HG03460 (cell line): ENCODE results near the gene DMD.
"Not testable (repeated sequence)": the region's sequence is repeated elsewhere in the genome, so short reads cannot be mapped to it uniquely, and the experiment has no call there.

Source experiments
- ATAC-seq: cut with Tn5 transposase; IDR thresholded peaks from one replicate; pipeline ENCODE4 v1.9.1; 2021; ENCODE audit not compliant: unreplicated experiment

DMD gene

DNA sequence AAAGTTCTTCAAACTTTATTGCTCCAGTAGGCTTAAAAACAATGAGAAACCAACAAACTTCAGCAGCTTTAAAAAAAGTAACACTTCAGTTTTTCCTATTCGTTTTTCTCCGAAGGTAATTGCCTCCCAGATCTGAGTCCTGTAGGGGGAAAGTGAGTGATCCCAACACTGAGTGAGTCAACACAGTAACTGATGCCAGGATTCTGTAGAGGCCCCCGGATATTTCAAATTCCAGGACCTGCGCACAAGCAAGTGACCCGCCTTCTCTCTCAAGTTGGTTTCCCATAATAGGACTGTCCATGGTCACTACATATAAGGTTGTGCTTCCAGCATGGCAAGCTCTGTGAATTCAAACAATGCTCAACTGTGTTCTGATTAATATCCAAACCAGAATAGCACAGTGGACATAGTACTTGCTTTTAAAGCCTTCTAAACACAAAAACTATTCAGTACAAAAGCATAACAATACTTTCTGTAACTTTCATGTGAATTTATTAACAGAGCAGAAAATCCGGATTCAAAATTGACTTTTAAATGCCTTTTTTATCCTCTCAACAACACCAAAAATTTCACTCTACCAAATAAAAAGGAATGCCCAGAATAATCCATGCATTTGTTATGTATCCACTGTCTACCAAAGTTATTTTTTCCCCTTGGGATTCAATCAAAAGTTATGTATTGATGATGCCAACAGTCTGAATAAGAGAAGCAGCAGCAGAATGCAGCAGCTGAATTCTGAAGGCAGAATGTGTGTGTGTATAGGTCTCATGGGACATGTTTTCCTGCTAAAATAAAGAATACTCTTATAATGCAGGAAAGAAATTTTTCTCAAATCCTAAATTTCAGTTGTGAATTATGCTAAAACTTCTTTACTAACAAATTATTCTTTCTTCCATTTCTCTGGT is at the start of gene DMD:
DMD (minus strand) TSS at position 194 of the 905 bp plus-strand sequence. CDS start 237 bp downstream, outside the sequence.
- no peak for ATAC-seq

DNA sequence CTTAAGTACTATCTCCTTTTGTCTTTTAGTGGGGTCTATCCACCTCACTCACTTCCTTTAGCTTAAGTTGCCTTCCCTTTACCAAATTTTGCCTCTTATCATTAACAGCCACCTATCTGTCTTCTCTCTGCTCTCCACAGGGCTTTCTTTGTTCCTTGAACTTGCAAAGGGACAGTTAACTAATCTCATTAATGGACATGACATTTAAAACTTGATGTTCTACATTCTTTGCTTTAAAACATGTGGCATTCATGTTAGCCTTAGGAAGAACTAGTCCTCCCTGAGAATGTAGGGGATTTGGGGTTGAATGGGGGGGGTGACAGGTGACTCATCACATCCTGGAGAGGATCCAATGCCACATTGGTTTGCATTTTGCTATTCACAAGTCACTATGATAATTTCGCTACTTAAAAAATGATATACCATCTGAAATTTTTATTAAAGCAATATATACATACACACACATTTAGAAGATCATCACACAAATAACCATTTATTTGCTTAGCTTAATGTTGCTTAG is 41.0 kb upstream of the DMD start:
- ATAC-seq: no peak

DNA sequence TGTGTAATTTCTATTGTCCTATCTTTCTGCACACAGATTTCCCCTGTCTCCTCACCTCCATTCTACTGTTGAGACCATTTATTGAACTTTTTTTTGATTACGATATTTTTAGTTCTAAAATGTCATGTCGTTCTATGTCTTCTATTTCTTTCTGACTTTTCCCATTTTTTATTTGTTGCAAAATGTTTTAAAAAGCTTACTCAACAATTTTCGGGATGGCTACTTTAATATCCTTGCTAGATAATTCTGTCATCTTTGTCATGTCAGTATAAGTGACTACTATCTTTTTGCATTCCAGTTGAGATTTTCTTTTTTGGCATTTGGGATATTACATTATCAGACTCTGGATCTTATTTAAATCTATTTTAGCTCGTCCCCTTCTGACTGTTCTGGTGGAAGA is 7.5 kb upstream of the DMD start:
- no peak for ATAC-seq

DNA sequence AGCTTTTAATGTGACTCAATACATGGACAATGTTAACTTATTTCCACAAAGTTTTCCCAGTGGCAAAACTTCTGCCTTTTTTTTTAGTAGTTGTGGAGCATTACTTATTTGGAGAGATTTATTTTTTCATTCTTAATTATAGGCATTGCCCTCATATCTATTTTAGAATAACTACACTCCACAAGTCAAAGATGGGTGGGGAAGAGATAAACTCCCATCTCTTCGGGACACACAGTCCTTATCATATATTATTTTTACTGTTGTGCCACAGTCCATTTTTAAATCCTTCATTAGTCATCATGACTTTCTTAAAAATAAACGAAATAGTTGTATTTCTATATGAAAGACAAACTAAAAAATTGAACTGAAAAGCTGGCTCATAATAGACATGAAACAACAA is 1.2 kb downstream of the DMD start:
- ATAC-seq: no peak

DNA sequence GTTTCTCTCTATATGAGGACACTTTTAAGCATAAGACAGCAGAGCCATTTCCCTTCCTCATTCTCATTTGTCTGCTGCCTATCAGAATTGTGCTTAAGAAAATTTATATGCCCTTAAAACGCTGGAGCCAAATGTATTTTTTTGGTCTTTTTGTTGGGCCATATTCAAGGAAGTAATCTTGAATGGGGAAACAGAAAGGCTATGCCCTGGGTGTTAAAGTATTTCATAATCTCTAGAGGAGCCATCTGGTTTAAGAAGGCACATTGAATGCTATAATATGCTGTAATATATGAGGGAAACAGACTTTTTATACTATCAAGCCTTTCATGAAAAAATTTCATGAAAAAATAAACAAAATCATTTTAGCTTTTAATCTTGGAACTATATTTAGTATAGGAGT is 4.3 kb downstream of the DMD start:
- no peak for ATAC-seq

DNA sequence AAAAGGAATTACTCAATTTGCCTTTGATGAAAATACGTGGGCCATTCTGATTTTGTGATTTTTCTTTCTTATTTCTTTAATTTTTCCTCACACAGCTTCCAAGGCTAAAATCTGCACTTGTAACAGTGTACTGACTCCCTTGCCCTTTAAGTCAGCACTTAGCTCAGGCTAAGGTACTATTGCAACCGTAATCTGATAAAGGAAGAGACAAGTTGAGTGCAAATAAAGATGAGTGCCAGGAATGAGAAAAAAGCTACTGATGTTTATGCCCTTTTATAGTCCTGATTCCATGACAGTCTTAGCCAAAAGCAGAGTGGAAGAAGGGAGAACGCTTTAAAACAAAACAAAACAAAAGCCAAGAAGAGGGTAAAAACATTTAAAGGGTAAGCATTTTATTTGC is 6.0 kb downstream of the DMD start:
- ATAC-seq: no peak

DNA sequence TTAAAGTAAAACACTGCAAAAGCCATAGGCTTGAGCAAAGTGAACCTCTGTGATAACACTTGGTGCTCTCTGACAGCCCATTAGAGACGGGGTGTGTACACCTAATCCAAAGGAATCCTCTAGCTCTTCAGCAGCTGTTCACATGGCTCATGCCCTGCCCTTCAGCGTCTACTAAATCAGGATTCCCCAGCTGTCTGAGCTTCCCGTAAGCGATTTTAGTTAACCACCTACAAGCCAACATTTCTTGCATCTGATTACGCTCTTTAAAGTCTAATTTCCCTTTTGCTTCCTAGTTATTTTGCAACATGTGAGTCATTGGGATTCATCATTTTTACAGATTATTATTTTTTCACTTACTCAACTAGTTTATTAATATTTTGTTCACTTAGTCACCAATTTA is 6.5 kb downstream of the DMD start:
- ATAC-seq: no peak

DNA sequence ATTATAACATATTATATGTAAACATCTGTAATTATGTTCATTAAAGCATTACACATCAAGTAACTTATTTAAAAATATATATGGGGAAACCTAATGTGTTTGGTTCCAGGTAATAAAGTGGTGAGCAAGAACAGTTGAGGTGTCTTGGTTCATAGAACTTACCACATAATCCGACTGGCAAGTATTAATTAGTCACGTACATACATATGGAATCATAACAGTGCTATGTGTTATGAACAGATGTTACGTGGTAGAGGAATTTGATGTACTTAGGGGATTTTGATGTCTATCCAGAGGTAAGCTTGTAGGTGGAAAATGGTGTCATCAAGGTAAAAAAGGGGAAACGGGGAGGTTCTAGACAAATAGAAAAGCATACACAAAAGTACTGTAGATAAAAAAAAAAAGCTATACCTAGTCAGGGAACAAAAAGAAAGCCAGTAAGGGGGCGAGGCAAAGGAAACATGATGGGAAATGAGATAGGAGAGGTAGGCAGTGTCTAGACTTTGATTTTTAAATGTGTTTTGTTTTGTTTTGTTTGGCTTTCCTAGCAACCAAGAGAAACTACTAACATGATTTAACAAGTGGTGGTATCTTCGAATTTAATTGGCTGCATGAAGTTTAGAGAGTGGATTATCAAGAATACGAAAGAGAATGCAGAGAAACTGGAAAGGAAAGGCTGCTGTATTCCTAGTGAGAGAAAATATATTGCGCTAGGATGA is 12.6 kb downstream of the DMD start:
- no peak for ATAC-seq

DNA sequence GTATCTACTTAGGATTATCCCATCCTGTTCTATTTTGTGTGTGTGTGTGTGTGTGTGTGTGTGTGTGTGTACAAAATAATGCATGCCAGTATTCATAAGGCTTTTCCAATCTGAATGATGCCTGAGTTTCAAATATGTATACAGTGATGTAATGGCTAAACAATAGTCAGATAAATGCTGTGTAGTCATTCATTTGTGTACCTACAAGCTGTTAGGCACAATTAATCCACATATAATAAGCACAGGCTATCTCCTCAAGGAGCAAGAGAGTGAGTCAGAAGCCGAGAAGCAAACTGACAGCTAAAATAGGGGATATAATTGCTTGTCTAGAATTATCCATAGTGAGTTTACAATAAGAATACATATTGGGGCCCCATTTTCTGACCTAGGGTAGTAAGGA is 15.7 kb downstream of the DMD start:
- no peak for ATAC-seq

DNA sequence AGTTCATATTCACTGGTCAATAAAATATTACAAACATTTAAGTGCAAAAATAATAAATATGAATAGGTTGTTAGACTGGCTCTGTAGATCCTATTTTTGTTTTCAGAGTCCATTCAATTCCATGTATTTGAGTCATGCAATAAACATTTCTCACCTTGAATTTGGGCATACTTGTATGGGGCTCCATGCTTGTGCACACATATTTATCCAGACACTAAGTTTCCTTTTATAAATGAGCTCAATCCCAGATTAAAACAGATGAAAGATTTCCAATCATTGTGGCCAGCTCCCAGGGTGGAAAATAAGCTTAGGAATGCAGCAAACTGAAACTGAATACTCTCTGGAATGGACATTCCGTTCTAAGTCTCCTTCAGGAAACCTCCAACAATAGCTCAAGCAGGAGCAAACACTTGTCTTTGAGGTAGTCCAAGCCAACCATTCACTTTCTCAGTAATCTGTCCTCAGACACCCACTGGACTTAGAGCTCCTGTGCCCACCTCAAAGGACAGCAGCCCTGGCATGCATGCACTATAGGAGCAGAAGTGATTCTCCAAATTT is 16.4 kb downstream of the DMD start:
- no peak for ATAC-seq

DNA sequence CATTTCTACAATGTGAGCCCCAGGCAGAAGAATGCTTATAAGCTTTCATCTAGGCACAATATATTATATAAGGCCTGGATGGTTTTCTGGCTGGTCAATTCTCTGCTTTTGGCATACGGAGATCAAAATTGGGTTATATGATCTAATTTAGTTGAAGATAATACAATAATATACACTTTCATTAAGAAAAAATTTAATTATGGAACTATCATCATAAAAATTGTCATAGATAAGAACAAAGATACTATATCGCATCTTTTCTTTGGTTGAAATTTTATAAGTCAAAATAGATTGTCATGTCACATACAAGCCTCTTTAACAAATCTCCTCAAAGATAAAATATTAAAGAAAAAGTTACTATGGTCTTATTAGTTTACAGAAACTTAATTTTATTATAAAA is 17.1 kb downstream of the DMD start:
- no peak for ATAC-seq

DNA sequence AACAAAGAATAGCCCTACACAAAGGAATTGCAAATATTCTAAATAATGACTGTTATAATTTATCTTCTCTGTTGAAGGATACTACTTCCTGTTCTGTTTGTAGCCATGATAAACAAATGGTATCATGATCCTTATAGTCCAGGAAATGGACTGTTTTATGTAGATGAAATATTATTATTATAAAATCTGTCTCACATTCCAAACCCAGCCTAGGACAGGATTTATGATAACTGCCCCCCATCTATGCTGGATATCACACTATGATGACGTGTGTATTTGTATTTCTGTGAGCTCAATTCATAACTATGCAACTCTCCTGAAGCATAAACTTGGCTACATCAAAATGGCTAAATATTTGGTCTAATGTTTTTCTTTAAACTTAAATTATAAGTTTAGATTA is 21.3 kb downstream of the DMD start:
- no peak for ATAC-seq

DNA sequence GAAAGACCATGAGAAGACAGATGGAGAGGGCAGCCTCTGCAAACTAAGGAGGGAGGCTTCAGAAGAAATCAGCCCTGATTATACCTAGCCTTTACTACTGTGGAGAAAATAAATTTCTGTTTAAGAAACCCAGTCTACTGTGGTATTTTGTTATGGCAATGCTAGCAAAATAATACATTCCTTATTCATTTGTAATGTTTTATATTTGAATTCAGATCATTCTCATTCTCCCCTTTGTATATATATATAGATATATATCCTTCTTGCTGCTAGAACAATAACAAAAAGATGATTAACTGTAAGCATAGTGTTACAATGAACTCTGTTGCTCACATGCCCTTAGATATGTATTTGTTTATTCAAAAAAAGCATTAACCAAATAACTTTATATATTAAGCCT is 22.5 kb downstream of the DMD start:
- ATAC-seq: no peak

DNA sequence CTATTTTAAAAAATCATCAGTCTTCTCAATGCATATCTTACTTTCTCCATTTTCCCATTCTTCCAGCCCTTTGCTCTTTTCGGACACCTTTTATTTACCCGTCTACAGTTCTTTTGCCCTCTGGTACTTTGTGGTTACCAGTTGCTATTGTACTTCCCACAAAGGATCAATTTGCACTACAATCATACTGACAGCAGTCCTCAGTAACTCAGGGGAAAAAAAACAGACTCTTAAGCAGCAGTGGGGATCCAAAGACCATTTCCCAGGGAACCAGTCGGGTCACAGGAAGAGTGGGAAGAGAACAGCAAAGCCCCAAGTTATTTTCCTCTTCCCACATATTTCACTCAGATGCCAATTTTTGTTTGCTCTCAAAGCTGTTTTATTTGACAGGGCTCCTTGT is 23.1 kb downstream of the DMD start:
- ATAC-seq: no peak

DNA sequence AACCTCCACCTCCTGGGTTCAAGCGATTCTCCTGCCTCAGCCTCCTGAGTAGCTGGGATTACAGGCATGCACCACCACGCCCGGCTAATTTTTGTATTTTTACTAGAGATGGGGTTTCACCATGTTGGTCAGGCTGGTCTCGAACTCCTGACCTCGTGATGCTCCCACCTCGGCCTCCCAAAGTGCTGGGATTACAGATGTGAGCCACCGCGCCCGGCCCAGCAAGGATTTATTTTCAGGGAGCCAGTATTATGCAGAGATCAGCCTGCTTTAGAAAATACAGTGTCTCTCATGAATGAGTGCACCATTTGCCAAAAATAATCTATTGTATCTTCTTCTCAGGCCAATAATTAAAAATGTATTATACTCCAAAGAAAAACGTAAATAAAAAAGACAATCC is 26.5 kb downstream of the DMD start:
- not testable (repeated sequence) for ATAC-seq

DNA sequence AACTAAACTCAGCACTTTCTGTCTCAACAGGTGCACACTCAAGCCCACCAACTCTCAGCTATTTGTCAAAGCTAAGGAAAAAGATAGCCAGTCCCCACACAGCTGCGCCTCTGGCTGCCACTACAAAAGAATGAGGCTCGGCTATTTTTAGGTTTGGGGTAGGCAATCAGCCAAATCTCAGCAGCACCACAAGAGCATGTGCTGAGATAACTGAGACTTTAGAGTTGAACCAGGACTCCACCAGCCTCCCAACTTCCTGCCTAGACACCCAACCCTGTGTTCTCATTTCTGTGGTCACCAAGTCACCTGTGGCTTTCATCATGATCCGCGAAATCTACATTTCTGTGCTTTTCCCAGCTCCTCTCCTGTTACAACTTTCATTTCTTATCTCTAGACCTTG is 28.0 kb downstream of the DMD start:
- ATAC-seq: no peak

DNA sequence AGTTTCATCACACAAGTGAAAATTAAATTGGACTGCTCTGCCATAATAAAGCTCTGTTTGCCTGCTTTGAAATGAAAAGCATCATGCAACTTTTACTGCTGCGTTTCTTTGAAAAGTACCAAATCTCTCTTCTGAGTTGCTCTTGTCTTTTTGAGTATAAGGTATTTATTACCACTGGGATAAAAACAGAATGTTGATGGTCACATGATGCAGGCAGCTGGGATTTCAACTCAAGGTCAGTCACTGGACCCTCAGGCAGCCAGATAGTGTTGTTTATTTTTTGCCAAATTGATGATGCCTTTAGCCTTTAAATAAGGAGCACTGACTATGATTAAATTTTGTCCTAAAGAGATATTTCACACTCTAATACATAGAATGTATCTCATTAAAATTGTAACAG is 32.7 kb downstream of the DMD start:
- ATAC-seq: no peak

DNA sequence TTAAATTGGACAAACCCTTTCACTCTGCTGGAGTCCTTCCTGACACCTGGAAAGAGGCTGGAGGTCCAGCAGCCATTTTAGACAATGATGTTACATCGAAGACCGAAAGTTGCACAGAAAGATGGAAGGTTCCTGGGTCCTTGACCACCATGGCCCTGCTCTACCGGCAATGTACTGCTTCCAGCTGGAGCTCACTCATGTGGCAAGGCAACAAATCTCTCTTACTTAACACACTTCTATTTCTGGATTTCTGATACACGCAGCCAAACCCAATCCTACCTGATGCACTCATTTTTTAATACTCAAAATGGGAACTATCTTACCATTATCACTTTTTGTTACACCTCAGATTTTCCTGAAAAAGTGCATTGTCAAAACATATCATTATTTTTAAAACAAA is 33.1 kb downstream of the DMD start:
- no peak for ATAC-seq

DNA sequence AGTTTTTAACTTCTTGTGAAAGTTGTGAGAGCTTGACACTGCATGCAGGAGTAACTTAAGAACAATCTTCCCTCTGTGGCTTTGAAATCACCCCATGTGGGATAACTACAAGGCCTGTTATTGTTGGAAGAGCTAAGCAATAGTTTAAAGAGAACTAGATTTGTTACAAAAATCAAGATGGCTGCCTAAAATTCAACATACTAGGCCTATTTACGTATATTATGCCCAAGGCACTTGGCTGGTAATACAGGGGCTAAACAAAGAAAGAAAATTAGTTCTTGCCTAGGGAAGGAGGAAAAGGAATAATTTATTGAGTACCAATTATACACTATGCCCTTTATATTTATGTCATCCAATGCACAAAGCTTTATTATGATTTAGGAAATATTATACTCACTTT is 36.1 kb downstream of the DMD start:
- ATAC-seq: no peak

DNA sequence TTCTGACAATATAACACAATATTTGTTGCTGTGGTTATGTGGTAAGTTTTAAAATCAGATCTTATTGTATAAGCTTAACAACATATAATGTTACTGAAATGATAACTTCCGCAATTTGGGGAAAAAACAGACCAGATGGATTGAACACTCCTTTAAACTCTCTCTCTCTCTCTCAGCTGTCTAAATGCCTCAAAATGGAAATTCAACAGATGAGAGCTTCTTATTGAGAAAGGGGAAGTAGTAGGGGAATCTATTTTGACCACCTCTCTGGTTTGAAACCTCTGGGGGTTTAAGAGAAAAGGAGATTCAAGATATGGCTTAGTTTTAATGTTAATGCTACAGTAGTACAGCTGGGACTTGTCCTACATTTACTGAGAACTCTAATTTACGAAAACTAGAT is 40.3 kb downstream of the DMD start:
- no peak for ATAC-seq

DNA sequence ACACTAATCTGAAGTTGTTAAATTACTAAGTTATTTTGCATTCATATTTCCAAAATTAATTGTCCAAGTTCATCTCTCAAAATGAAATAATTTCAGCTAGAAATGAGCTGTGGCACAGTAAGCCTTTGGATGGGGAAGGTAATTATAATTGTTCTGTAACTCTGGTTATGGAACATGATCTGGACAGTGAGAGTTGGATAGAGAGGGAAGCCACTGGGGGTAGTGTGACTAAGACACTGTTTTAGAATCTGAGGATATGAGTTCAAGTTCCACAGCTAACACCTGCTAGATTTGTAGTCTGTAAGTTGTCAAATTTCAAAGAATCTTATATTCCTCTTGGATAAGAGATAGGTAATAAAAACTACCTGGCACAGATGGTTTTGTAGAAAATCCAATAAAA is 49.5 kb downstream of the DMD start:
- ATAC-seq: no peak

DNA sequence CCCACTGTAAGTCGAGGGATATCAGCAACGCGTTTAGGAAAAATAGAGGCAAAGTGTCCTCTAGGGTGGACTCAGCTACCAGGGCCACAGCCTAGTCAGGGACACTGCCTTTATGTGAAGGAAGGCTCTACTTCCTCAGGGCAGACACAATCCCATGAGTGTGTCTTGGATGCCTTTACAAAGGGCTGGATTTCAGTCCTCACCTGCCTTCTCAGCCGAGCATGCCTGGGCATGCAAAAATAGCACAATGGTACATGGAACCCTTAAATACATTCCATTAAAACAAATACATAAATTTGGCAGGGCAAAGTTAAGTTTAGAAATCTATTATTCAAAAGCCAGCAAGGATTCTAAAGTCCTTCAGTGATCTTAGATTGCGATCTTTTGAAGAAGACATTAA is 51.1 kb downstream of the DMD start:
- no peak for ATAC-seq
